HuH-7.5 (cell line): ENCODE data around the gene FGF1.
"Not testable (repeated sequence)": the region's sequence is repeated elsewhere in the genome, so short reads cannot be mapped to it uniquely, and the experiment has no call there.

ENCODE experiments used
- DNase-seq: peaks from one replicate; pipeline ENCODE4 v3.0.0; 2011; ENCODE audit warnings: low spot score

The FGF1 gene

GRCh38 chr5:142668336-142668735, 17.6 kb downstream of the FGF1 start:
- DNase-seq, result no peak

GRCh38 chr5:142667831-142668230, 18.1 kb downstream of the FGF1 start:
- DNase-seq, result no peak

GRCh38 chr5:142664636-142665035, 21.3 kb downstream of the FGF1 start:
- DNase-seq, result no peak

- no peak for DNase-seq
These were observed 21.8 kb downstream of the FGF1 start for GRCh38 chr5:142664067-142664466.

- no peak for DNase-seq
These were observed 22.6 kb downstream of the FGF1 start for GRCh38 chr5:142663246-142663645.

GRCh38 chr5:142661957-142662356, 23.9 kb downstream of the FGF1 start:
- no peak for DNase-seq

GRCh38 chr5:142661143-142661542, 24.7 kb downstream of the FGF1 start:
- no peak for DNase-seq

GRCh38 chr5:142660731-142661130, 25.2 kb downstream of the FGF1 start:
- no peak for DNase-seq

GRCh38 chr5:142660196-142660595, 25.7 kb downstream of the FGF1 start:
- no peak for DNase-seq

GRCh38 chr5:142659405-142659804, 26.5 kb downstream of the FGF1 start:
- DNase-seq, result no peak

- no peak for DNase-seq
These were observed 27.6 kb downstream of the FGF1 start for GRCh38 chr5:142658278-142658677.

- DNase-seq, result no peak
These were observed 28.4 kb downstream of the FGF1 start for GRCh38 chr5:142657446-142657845.

GRCh38 chr5:142655339-142656267, 30.3 kb downstream of the FGF1 start:
- peak; percentile 75 for DNase-seq

- no peak for DNase-seq
These were observed 31.3 kb downstream of the FGF1 start for GRCh38 chr5:142654578-142655058.

- no peak for DNase-seq
These were observed 32.6 kb downstream of the FGF1 start for GRCh38 chr5:142653321-142653720.

GRCh38 chr5:142652563-142652962, 33.3 kb downstream of the FGF1 start:
- DNase-seq, result no peak

- no peak for DNase-seq
These were observed 35.0 kb downstream of the FGF1 start for GRCh38 chr5:142650881-142651280.

- DNase-seq, result no peak
These were observed 35.8 kb downstream of the FGF1 start for GRCh38 chr5:142650060-142650459.

GRCh38 chr5:142648108-142648507, 37.8 kb downstream of the FGF1 start:
- DNase-seq, result not testable (repeated sequence)

GRCh38 chr5:142645456-142645855, 40.4 kb downstream of the FGF1 start:
- no peak for DNase-seq

- no peak for DNase-seq
These were observed 41.1 kb downstream of the FGF1 start for GRCh38 chr5:142644640-142645361.

- DNase-seq, result no peak
These were observed 41.8 kb downstream of the FGF1 start for GRCh38 chr5:142644127-142644526.

GRCh38 chr5:142643634-142644033, 42.3 kb downstream of the FGF1 start:
- DNase-seq, result no peak
